Stimulated activated CD4-positive, alpha-beta T cell treated with anti-CD3 and anti-CD28 coated beads, Interleukin-15, amount 100 ng/mL, for 48 hours (primary cell): Measurements from ENCODE around the gene RAD9B.
"Not testable (repeated sequence)": the region's sequence is repeated elsewhere in the genome, so short reads cannot be mapped to it uniquely, and the experiment has no call there.

Source experiments
- DNase-seq, 2 donors: peaks; one replicate each; pipeline ENCODE4 v3.0.0-alpha.2; 2020; ENCODE audit warnings: low read depth in 2 of 2

RAD9B gene

GRCh38 chr12:110528277-110528839 lies 26.2 kb downstream of the RAD9B start:
- DNase-seq: no peak

- DNase-seq: no peak
Observed at GRCh38 chr12:110530511-110530910, 28.4 kb downstream of the RAD9B start.

GRCh38 chr12:110531741-110532333 lies 29.7 kb downstream of the RAD9B start:
- no peak for DNase-seq

GRCh38 chr12:110532644-110533043 lies 30.5 kb downstream of the RAD9B start:
- no peak for DNase-seq

- no peak for DNase-seq
Observed at GRCh38 chr12:110533607-110534006, 31.5 kb downstream of the RAD9B start.

GRCh38 chr12:110534811-110535210 lies 32.7 kb downstream of the RAD9B start:
- DNase-seq: no peak

GRCh38 chr12:110536834-110537604 lies 34.9 kb downstream of the RAD9B start:
- DNase-seq: no peak

- DNase-seq: no peak
Observed at GRCh38 chr12:110537605-110538409, 35.7 kb downstream of the RAD9B start.

- no peak for DNase-seq
Observed at GRCh38 chr12:110538869-110539622, 36.9 kb downstream of the RAD9B start.

- DNase-seq: no peak
Observed at GRCh38 chr12:110540048-110540447, 37.9 kb downstream of the RAD9B start.

- no peak for DNase-seq
Observed at GRCh38 chr12:110543252-110543959, 41.3 kb downstream of the RAD9B start.

GRCh38 chr12:110543965-110544364 lies 41.8 kb downstream of the RAD9B start:
- DNase-seq: no peak

GRCh38 chr12:110545259-110545658 lies 43.1 kb downstream of the RAD9B start:
- DNase-seq: not testable (repeated sequence)

GRCh38 chr12:110545812-110546211 lies 43.7 kb downstream of the RAD9B start:
- no peak for DNase-seq

GRCh38 chr12:110546339-110546738 lies 44.2 kb downstream of the RAD9B start:
- DNase-seq: no peak

GRCh38 chr12:110547090-110547489 lies 45.0 kb downstream of the RAD9B start:
- DNase-seq: no peak

GRCh38 chr12:110548678-110549077 lies 46.5 kb downstream of the RAD9B start:
- DNase-seq: no peak

- no peak for DNase-seq
Observed at GRCh38 chr12:110549716-110550115, 47.6 kb downstream of the RAD9B start.

- no peak for DNase-seq
Observed at GRCh38 chr12:110550981-110551380, 48.9 kb downstream of the RAD9B start.
